Measurements from ENCODE around the gene PPP1R3C.

PPP1R3C gene

DNA sequence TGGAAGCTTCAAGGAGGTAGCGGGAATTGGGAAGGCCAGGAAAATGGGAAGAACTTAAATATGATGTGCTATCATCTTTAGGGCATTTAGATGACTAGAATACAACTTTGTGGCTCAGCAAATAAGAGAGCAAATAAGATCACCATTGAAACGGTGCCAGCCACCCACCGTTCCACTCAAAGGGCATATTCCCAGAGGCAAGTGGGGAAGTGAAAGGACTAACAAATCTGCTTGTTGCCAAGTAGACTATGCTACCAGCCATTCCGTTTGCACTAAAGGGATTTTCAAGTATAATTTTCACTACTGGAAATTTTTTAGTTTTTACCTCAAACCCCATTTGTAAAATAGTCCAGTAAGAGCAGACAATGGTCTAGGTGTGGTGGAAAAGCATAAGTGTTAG, 4.0 kb upstream of the PPP1R3C start:
- Mint-ChIP-seq H3K27ac (no peak overlapping the region), H3K27me3 (peaks cover 46% of the 10 kb centered on the region), H3K4me1 (peaks cover 16% of the 10 kb centered on the region), H3K9me3 (no peaks in the 10 kb centered on the region), H3K4me3 (no peak overlapping the region), H3K36me3 (no peaks in the 10 kb centered on the region)
- ATAC-seq, result no peak

DNA sequence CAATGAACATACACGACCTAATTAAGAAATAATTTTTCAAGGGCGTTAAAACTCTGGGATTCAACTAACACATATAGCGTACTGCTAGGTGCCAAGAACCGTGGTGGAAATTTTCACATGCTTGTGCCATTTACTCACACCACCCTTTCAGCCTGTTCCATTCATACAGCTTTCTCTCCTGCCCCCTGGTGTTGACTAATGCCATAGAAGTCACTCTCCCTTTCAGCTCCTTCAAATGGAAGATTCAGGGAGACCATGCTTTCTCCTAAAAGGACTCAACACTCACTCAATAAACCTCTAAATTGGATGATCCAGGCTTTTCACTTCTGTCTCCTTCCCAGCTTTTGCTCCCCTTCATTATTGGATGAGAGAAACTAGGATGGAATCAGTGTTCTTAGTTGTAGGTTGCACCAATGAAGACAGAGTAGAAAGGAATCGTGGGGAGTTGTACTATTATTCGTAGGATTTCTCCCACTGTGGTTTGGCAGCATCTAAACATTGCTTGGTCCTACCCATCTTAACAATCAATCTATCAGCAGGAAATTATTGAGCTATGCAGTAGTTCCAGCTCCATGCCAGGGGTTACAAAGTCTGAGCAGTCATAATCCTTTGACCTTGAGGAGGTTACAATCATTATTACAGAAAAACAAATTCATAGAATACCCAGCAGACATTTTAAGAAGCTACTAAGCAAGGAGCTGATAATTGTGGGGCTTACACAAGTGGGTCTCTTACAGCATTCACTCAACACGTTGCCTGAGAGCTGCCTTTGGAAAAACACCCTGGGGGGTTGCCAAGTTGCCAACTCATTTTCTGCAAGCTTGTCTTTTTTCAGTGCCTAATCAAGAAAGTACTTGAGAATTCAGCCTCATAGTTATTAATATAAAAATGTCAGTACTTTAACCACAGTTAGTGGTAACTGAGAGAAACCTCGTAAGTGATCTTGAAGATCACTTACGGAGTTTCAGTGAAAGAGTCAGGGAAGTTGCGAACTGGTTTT, 2.8 kb upstream of the PPP1R3C start:
- Mint-ChIP-seq H3K4me1 (peaks cover 16% of the 10 kb centered on the region), H3K9me3 (no peaks in the 10 kb centered on the region), H3K27ac (no peak overlapping the region), H3K4me3 (no peak overlapping the region), H3K36me3 (no peaks in the 10 kb centered on the region), H3K27me3 (peaks cover 54% of the 10 kb centered on the region)
- ATAC-seq, result no peak

DNA sequence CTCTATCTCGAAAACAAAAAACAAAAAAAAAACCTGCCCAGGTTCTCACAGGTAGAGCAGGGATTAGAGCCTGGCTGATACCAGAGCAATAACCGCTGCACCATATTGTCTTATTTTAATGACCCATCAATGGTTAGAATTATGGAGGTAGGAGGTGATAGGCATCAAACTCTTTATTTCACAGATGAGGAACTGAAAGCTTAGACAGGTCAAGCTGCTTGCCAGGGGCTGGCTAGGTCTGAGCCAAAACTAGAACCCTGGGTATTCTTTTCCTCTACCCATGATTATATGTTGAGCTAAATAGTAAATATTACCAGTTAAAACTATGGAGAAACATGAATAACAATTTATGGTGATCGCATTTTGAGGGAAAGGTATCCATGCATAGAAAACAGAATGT, 2.0 kb upstream of the PPP1R3C start:
- H3K4me1 Mint-ChIP-seq, result peaks cover 16% of the 10 kb centered on the region
- no peak overlapping the region for H3K27ac Mint-ChIP-seq
- H3K36me3 Mint-ChIP-seq, result no peaks in the 10 kb centered on the region
- ATAC-seq, result no peak
- H3K27me3 Mint-ChIP-seq, result peaks cover 62% of the 10 kb centered on the region
- no peaks in the 10 kb centered on the region for H3K9me3 Mint-ChIP-seq
- H3K4me3 Mint-ChIP-seq, result no peak overlapping the region

DNA sequence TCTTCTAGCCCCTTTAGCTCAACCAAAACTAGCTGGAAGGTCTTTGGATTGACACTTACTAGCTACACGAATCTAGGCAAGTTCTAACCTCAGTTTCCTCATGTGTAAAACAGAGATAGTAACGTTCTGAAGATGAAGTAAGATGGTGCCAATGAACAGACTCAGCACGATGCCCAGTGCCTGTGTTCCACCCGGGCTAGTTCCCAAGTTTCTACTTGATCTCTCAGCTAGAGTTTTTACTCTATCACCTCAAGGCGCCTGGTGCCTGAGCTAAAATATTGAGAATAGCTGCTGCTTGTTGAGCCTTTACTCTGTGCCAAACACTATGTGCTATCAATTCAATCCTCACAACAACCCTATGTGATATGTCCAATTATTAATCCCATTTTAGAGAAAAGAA, 1.4 kb upstream of the PPP1R3C start:
- Mint-ChIP-seq H3K4me3 (no peak overlapping the region), H3K4me1 (peaks cover 16% of the 10 kb centered on the region), H3K27ac (no peak overlapping the region), H3K27me3 (peaks cover 68% of the 10 kb centered on the region), H3K36me3 (no peaks in the 10 kb centered on the region), H3K9me3 (no peaks in the 10 kb centered on the region)
- ATAC-seq, result no peak

DNA sequence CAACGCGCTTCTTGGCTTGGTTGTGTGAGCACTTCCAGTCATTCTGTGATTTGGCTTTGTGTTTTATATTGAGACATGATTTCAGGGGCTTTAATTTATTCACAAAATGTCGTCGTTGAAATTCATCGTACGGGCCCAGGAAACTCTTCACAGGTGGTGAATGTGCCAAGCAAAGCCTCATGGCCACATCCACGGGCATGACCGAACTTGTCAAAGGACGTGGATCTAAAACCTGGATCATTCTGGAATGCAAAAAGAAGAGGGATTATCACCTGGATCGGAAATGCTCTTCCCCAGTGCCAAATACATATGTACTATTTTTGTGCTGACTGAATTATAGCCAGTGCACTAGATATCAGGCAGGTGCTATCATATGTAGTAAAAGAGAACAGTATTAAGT, 2.2 kb downstream of the PPP1R3C start:
- Mint-ChIP-seq H3K4me1 (peaks cover 16% of the 10 kb centered on the region), H3K36me3 (no peaks in the 10 kb centered on the region), H3K9me3 (no peaks in the 10 kb centered on the region), H3K4me3 (no peak overlapping the region), H3K27me3 (peaks cover 64% of the 10 kb centered on the region), H3K27ac (no peak overlapping the region)
- no peak for ATAC-seq

DNA sequence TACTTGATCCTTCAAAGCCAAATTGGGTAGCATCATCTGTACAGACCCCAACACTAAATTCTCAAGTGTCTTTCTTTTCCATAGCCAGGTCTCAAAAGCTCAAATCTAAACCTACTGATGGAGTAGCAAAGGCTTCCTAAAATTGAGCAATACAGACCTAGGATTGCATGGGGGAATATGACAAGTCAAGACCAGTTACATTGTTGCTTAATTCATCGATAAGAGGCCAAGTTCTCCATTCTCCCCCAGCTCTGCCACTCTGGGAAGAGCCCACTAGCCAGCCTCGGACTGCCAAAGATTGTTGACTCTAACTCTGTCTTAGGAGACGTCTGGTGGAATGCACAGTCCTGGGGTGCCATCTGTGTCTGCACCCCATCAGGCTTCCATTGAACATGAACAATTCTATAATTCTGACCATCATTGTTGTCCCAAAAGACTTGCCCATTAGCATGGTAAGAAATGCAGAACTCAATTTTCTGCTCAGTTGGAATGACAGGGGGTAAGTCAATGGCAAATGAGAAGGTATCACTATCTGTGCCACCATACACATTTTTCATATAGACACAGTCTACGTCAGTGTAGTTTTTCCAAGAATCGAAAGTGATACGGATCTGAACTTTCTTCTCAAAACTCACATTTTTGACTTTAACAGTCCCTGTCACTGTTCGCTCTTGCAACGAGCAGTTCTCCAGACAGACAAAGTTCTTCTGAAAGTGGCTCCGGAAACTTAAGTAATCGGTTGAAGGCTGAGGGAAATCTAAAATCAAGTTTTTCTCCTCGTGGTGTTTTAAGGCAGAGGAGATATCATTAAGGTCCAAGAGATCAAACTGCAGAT, 2.9 kb downstream of the PPP1R3C start:
- H3K27ac Mint-ChIP-seq, result no peak overlapping the region
- H3K4me1 Mint-ChIP-seq, result peaks cover 10% of the 10 kb centered on the region
- H3K27me3 Mint-ChIP-seq, result peaks cover 65% of the 10 kb centered on the region
- no peaks in the 10 kb centered on the region for H3K36me3 Mint-ChIP-seq
- no peak overlapping the region for H3K4me3 Mint-ChIP-seq
- ATAC-seq, result no peak
- no peaks in the 10 kb centered on the region for H3K9me3 Mint-ChIP-seq

DNA sequence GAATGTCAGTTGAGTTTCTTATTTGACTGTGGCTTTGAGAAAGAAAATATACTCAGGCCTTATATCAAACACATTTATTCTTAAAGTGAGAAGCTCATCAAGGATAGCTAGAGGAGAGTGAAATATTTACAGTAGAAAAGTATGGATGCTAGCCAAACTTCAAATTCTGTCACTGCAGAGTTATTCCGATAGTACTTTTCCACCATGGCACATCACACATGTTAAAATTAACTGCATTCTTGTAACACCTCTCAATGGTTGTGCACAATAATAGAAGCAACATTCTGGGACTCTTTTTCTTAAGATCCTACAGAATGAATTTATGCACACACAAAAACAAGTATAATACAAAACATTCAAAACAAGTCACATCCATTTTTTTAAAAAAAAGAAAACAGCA, 4.5 kb downstream of the PPP1R3C start:
- Mint-ChIP-seq H3K27me3 (peaks cover 66% of the 10 kb centered on the region), H3K36me3 (no peaks in the 10 kb centered on the region), H3K9me3 (no peaks in the 10 kb centered on the region), H3K27ac (no peak overlapping the region), H3K4me3 (no peak overlapping the region), H3K4me1 (peaks cover 7% of the 10 kb centered on the region)
- no peak for ATAC-seq

DNA sequence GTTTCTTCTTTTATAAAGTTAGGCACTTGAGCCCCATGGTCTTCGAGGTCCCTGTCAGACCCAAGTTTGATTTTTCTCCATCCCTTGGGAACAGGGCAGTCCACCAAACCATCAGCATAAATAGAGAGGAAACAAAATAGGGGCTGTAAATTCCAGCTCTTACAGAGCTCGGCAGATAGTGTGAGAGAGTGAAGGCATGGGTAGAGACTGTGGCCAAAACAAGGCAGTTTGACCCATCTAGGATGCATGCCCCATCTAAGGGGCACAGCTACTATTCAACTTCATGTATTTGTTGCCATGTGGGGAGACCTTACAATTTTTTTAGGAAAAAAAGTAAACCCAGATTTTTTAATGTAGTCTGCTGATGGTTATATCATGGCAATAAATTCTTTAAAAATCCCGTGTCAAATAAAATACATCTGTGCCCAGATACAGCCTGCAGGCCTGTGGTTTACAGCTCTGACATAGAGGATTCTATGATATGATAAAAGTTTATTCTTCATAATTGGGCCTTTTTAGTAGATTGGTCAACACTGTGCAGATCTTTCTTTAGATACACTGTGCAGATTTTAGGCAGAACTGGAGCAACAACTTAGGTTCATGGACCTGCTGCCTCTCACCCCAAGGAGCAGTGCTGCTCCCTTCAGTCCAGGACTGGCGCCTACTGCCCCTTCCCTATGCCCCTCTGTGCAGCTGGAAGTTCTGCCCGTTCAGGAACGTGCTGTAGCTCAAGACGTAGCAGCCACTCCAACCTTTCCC, 5.3 kb downstream of the PPP1R3C start:
- no peak overlapping the region for H3K4me3 Mint-ChIP-seq
- no peak overlapping the region for H3K27ac Mint-ChIP-seq
- peaks cover 1% of the 10 kb centered on the region for H3K4me1 Mint-ChIP-seq
- H3K9me3 Mint-ChIP-seq, result peaks cover 5% of the 10 kb centered on the region
- no peaks in the 10 kb centered on the region for H3K36me3 Mint-ChIP-seq
- H3K27me3 Mint-ChIP-seq, result peaks cover 68% of the 10 kb centered on the region
- peak; percentile 17 for ATAC-seq

DNA sequence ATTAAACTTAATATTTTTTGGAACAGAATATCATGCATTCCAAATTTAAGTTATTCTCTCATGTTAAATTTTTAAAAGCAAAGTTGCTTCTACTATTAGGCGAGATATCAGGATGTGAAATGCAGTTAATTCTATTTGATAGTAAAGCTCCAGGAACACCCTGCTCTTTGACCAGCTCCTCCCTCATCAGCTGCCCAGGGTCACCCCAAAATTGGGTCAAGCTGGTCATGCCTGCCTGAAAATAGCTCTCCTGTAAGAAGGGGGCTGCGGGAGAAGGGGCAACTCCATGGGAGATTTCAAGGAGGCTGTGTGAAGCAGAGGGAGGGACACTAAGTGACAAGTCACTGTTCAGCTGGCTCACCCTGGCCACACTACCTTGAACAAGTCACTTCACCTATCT, 5.9 kb downstream of the PPP1R3C start:
- Mint-ChIP-seq H3K27me3 (peaks cover 68% of the 10 kb centered on the region), H3K4me1 (no peaks in the 10 kb centered on the region), H3K9me3 (peaks cover 8% of the 10 kb centered on the region), H3K27ac (no peak overlapping the region), H3K4me3 (no peak overlapping the region), H3K36me3 (no peaks in the 10 kb centered on the region)
- ATAC-seq, result no peak

DNA sequence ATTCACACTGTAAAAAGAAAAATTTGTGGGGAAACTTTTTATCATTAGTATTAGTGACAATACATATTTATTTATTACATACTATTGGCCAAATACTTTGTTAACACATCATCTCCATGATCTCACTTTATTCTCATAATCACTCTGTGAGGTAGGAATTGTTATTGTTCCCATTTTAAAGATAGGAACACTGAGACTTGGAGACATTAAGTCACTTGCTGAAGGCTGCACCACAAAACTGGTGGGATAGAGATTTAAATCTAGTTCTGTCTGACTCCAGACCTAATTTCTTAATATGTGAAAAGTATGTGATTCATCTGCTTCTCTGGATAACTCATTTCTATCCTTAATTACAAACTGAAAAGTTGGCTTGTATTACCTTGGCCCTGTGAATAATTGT, 8.2 kb downstream of the PPP1R3C start:
- Mint-ChIP-seq H3K27me3 (peaks cover 61% of the 10 kb centered on the region), H3K27ac (no peak overlapping the region), H3K36me3 (no peaks in the 10 kb centered on the region), H3K4me3 (no peak overlapping the region), H3K4me1 (no peaks in the 10 kb centered on the region), H3K9me3 (peaks cover 8% of the 10 kb centered on the region)
- ATAC-seq, result no peak

DNA sequence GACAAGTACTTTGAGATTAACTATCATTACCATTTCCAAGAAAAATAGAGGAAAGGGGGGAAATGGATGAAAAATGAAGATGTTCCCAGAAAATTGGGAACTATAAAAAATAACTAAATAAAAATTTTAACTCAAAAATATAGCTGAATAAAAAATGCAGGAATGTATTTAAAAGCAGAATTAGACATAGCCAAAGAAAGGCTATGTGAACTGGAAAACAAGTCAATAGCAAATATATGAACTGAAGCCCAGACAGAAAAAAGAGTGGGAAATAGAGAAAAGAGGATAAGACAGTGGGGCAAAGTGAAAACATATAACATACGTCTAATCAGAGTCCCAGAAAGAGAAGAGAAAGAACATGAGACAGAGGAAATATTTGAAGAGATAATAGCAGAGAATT, 10.3 kb downstream of the PPP1R3C start:
- H3K27me3 Mint-ChIP-seq, result peaks cover 54% of the 10 kb centered on the region

DNA sequence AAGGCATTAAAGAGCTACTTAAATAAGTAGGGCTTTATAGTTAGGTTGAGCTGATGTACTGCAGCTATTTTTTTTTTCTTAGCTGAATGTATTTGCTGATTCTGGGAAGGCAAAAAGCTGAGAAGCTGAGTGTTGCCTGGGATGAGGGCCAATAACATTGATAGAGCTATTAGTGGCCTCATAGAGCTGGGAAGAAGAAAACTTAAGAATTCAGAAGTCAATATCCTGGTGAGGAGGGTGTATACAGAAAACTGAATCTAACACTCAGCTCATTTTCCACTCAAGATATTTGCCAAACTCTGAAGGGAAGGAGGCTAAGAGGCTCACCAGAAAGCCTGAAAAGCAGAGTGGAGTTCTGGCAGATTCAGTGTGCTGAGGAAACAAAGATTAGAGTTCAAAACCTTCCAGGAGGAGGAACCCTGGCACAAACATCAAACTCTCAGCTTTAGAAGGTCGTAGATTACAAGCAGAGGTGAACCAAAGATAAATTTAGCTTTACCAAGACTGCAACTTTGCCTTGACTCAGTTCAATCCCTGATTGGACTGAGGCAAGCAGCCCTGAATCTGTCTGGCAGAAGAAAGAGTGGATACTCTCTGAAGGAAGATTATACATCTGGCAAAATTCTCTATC, 11.3 kb downstream of the PPP1R3C start:
- peaks cover 8% of the 10 kb centered on the region for H3K9me3 Mint-ChIP-seq
- H3K4me3 Mint-ChIP-seq, result no peak overlapping the region
- no peak for ATAC-seq
- H3K27me3 Mint-ChIP-seq, result peaks cover 53% of the 10 kb centered on the region
- H3K36me3 Mint-ChIP-seq, result no peaks in the 10 kb centered on the region
- no peak overlapping the region for H3K27ac Mint-ChIP-seq
- H3K4me1 Mint-ChIP-seq, result no peaks in the 10 kb centered on the region

More for the DNA sequence above, 10.3 kb downstream of the PPP1R3C start:
- ATAC-seq, result no peak
- H3K36me3 Mint-ChIP-seq, result no peaks in the 10 kb centered on the region
- no peak overlapping the region for H3K4me3 Mint-ChIP-seq
- peaks cover 8% of the 10 kb centered on the region for H3K9me3 Mint-ChIP-seq
- no peak overlapping the region for H3K27ac Mint-ChIP-seq
- no peaks in the 10 kb centered on the region for H3K4me1 Mint-ChIP-seq

DNA sequence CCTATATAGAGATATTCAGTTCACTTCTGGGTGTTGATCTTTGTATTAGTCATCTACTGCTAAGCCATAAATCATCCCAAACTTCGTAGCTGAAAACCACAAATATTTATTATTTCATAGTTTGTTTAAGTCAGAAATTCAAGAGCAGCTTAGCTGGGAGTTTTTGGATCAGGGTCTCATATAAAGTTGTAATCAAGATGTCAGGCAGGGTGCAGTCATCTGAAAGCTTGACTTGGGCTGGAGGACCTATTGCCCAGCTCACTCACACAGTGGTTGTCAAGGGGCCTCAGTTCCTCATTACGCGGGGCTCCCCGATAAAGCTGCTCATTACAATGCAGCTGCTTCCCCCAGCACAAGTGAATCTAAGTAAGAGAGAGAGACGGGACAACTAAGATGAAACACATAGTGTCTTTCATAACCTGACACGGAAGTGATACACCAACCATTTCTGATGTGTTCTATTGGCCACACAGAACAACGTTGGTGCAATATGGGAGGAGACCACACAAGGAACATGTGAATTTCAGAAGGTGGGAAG, 15.7 kb downstream of the PPP1R3C start:
- H3K4me1 Mint-ChIP-seq, result no peaks in the 10 kb centered on the region
- no peak for ATAC-seq
- peaks cover 27% of the 10 kb centered on the region for H3K27me3 Mint-ChIP-seq
- no peaks in the 10 kb centered on the region for H3K36me3 Mint-ChIP-seq
- no peak overlapping the region for H3K27ac Mint-ChIP-seq
- no peaks in the 10 kb centered on the region for H3K9me3 Mint-ChIP-seq
- H3K4me3 Mint-ChIP-seq, result no peak overlapping the region

DNA sequence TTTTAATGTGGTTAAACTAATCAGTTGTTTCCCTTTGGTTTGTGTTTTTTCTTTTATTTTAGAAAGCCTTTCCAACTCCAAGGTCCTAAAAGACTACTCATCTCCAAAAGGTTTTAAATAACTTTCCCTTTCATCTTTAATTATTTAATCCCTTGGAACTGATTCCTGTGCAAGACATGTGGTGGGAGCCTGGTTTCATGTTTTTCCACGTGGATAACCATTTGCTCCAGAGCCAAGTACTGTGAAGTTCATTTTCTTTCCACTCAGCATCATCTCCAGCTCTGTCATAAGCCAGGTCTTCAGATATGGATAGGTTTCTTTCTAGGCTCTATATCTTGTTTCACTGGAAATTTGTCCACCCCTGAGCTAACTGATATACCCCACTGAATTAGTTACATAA, 16.7 kb downstream of the PPP1R3C start:
- ATAC-seq, result no peak

More for the DNA sequence above, 16.7 kb downstream of the PPP1R3C start:
- no peaks in the 10 kb centered on the region for H3K36me3 Mint-ChIP-seq
- H3K4me3 Mint-ChIP-seq, result no peak overlapping the region
- no peaks in the 10 kb centered on the region for H3K9me3 Mint-ChIP-seq
- no peak overlapping the region for H3K27ac Mint-ChIP-seq
- no peaks in the 10 kb centered on the region for H3K4me1 Mint-ChIP-seq
- H3K27me3 Mint-ChIP-seq, result peaks cover 30% of the 10 kb centered on the region
